Limb (tissue), 2 donors: Measurements from ENCODE around the gene C6orf118.
A peak's percentile ranks its signal among the peaks of the same experiment; 100 is the strongest.

Experiments
- DNase-seq, 2 donors: peaks; one replicate each; pipeline ENCODE4 v3.0.0-alpha.2; 2016; ENCODE audit errors: extremely low spot score in 2 of 2

C6orf118 gene

GRCh38 chr6:165244524-165245247, 64.7 kb downstream of the C6orf118 start:
- no peak for DNase-seq

DNA sequence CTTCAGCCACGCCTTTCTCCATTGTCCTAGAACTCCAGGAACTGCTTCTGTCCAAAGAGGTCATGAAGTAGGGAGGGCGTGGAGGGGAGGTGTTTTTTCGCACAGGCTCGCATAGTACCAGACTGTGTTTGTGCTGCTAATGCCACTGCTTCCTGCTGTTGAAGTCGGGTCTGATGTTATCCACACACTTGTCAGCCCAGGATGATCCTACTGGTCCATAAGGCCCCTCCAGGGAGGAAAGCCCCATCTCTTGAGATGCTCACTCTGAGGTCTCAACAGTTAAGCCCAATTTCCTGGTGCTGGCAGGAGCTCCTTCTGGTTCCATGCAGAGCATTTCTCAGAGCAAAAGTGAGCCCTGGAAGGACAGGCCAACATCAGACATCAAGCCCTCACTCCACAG, 65.6 kb downstream of the C6orf118 start:
- DNase-seq, result no peak

DNA sequence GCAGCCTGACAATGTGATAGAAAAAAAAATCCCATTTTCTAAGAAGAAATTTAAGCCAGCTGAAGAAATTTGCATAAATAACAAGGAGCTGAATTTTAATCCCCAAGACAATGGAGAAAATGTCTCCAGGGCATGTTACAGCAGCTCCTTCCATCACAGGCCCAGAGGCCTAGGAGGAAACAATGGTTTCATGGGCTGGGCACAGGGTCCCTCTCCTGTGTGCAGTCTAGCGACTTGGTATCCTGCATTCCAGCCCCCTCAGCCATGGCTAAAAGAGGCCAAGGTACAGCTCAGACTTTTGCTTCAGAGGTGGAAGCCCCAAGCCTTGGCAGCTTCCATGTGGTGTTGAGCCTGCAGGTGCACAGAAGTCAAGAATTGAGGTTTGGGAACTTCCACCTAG, 73.1 kb downstream of the C6orf118 start:
- DNase-seq, result no peak

DNA sequence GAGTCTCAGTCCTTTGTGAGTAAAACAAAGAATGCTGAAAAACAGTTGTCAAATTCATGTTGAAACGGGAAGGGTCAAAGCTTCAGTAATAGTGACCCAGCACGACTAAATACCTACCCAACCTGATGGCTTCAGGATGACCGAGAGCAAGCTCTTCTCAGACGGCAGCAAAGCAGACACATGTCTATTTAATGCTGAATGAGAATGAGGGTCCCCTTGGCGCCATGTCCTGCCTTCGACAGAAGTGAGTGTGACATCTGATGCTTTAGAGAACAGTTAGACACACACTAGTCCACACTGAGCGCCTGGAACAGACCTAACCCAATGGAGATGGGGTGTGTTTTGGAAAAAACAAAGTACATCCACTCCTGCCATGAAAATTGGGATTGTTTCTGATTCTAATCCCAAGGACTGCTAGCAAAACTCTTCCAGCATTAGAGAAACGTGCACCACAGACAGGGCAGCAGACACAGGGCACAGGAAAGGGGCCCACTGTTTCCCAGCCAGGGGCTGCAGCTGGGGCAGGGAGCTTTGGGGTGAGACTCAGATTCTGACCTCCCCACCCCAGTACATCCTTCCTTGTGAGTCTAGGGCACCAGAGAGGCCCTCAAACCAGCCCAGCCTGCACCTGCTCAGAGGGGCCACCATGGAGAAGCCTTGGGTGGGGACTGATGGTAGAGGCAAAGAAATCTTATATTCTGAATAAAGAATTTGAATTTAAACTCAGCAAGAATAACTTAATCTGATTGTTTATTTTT, 76.5 kb downstream of the C6orf118 start:
- DNase-seq, result no peak

DNA sequence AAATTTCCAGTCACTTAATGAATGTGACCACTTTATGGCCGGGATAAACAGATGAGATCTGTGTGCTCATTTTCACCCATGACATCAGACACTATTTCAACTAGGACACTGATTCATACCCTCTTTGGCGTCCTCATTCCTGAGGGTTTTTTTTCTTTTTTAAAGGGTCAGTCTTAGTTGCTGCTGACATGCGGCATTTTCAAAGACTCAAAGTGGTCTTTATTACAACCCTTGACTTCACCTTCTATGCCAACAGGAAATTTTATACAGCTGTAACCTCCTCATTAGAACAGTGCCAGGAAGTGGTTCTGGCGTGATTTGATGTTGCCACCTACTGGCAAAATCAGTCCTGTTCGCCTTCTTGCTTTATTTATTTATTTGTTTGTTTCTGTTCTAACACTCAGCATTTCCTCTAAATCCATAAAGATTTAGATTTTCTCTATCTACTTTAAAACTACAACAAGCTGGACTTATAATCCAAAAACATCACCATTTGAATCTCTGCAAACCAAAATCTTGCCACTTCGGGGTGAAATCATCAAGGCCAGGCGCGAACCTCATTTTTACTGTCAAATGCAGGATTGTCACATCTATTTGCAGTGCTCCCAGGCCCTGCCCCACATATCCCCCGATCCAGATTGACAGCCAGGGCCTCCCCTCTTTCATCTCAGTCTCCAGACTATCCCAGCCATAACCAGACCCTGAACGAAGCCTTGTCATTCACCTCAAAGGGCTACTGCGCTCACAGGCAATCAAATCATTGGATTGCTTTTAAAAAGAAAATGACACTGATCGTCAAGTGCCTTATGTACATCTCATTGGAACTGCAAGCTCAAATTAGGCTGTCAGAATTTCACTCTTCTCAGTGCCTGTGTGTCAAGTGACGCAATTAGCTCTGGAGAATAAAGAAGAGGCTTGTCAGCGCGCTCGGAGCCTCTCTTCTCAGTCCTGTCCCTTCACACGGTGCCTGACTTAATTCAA, 77.5 kb downstream of the C6orf118 start:
- DNase-seq, result peak; percentile 60 to 79

DNA sequence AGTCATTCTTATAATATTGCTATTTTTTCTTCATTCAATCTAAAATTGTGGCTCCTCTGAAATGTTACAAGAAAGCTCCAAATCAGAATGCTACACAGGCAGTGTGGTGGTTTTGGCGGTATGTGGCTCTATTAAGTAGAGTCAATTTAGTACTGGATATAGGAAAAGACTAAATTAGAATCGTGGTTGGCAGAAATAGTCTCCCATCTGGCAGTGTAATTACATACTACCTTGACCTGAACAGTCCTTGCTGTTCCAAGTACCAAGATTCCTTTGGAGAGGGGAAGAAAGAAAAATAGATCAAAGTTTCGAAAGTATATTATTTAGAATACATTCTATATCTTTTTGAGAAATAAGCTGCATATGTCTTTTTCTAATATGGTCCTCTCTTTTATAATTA, 78.2 kb downstream of the C6orf118 start:
- DNase-seq, result peak in 1 of 2 donors; percentile 17
